Prostate gland (tissue), 2 donors: Measurements from ENCODE around the gene PIGX.

Source experiments
- CTCF ChIP-seq, 4 experiments: fragments of 200-600 bp in 2 of 4; fragments of 450-650 bp in 2 of 4; sonication (generic) in 2 of 4; IDR thresholded peaks; 1 replicate in 3 of 4; 2 replicates in 1 of 4; pipeline ENCODE4 v1.5.1; 2016 to 2019; ENCODE audit warnings: antibody characterized with exemption in 4 of 4, mild to moderate bottlenecking in 2 of 4, moderate library complexity in 2 of 4
- POLR2A ChIP-seq: fragments of 450-650 bp; IDR thresholded peaks from one replicate; pipeline ENCODE4 v1.6.1; 2016; ENCODE audit warnings: antibody characterized with exemption, mild to moderate bottlenecking
- POLR2AphosphoS5 ChIP-seq: sonication (generic); formaldehyde crosslinking; IDR thresholded peaks from one replicate; pipeline ENCODE4 v1.6.1; 2017; ENCODE audit warnings: antibody characterized with exemption

- no peak for TF ChIP-seq CTCF (IDR thresholded peaks at IDR 0.05)
- TF ChIP-seq POLR2A: no peak
- TF ChIP-seq POLR2AphosphoS5: no peak
These were observed 18.0 kb upstream of the PIGX start for GRCh38 chr3:196694202-196694638.
